Endothelial cell (in vitro differentiated cells): ENCODE measurements around the gene FAM168B. TPM values are rescaled to one million over a fixed set of nuclear protein-coding genes. Genes with fewer than 3 reads are reported as not detected.

Source experiments
- DNase-seq: peaks from one replicate; pipeline ENCODE4 v3.0.0; 2021; ENCODE audit warnings: low spot score
- H3K27ac Mint-ChIP-seq: one replicate; pipeline ENCODE4 v1.8.0; 2021; ENCODE audit warnings: mixed read lengths, inconsistent platforms; ENCODE audit not compliant: unreplicated experiment
- H3K27me3 Mint-ChIP-seq: one replicate; pipeline ENCODE4 v1.8.0; 2021; ENCODE audit warnings: mild to moderate bottlenecking, moderate library complexity, mixed read lengths, inconsistent platforms; ENCODE audit not compliant: unreplicated experiment
- H3K36me3 Mint-ChIP-seq: one replicate; pipeline ENCODE4 v1.8.0; 2021; ENCODE audit warnings: mild to moderate bottlenecking, low read depth, mixed read lengths, inconsistent platforms; ENCODE audit not compliant: unreplicated experiment
- H3K4me1 Mint-ChIP-seq: one replicate; pipeline ENCODE4 v1.8.0; 2021; ENCODE audit warnings: mild to moderate bottlenecking, mixed read lengths, inconsistent platforms; ENCODE audit not compliant: unreplicated experiment
- H3K4me3 Mint-ChIP-seq: one replicate; pipeline ENCODE4 v1.8.0; 2021; ENCODE audit warnings: mild to moderate bottlenecking, mixed read lengths, inconsistent platforms; ENCODE audit not compliant: unreplicated experiment
- H3K9me3 Mint-ChIP-seq: one replicate; pipeline ENCODE4 v1.8.0; 2021; ENCODE audit warnings: mixed read lengths, inconsistent platforms; ENCODE audit not compliant: unreplicated experiment
- total RNA-seq: library from RNA; stranded (reverse); fragmentation: NEBNext Ultra II Directional; extraction: Animal tissue kit (Norgen Biotek cat#: 25700); gene quantifications from one replicate; pipeline ENCODE4 v1.2.1, GENCODE V29; 2021; ENCODE audit not compliant: unreplicated experiment
- TF ChIP-seq, protein P1 (sequence below): fragments of 200-600 bp; sonication (generic); IDR thresholded peaks from one replicate; pipeline ENCODE4 v1.5.0; 2021; ENCODE audit warnings: antibody characterized with exemption; ENCODE audit not compliant: unreplicated experiment

The FAM168B gene
- total RNA-seq, 1 donor from 2014 or later: 72.0 TPM

- H3K36me3 Mint-ChIP-seq: peaks cover 3% of the 10 kb centered on the region
These were observed 55.6 kb downstream of the FAM168B start for GRCh38 chr2:131037398-131038257.

DNA sequence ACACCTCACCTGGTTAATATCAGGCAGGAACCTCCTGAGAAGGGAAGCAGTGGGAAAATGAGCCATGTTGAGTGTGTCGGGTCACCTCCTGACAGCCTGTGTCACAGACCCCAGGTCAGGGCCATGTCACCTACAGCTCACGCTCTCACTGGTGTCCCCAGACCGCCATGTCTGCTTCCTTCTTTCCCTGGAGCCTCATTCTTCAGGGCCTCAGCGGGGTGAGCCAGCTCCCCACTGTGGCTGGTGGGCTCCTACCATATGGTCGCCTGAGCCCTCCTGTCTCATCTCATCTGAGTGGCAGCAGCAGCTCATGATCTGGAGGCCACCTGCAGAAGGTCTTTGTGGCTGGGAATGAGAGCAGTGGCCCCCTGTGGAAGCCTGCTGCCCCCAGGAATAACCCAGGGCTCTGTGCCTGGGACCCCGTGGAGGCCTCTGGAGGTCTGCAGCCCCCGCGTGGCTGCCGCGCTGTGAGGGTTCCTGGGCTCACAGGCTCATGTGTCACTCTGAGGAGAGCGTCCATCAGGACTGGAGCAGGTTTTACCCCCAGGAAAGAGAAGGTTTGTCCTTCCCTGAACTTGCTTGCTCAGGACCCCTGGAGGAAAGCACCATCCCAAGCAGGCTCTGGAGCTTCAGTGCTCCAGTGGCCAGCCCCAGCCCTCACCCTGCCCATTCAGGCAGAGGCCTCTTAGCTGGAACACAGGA lies 56.4 kb downstream of the FAM168B start:
- Mint-ChIP-seq H3K36me3 (peaks cover 3% of the 10 kb centered on the region), H3K27me3 (peaks cover 16% of the 10 kb centered on the region), H3K27ac (no peak overlapping the region), H3K4me1 (peaks cover 5% of the 10 kb centered on the region), H3K4me3 (no peak overlapping the region), H3K9me3 (no peaks in the 10 kb centered on the region)
- TF ChIP-seq, protein P1, sequence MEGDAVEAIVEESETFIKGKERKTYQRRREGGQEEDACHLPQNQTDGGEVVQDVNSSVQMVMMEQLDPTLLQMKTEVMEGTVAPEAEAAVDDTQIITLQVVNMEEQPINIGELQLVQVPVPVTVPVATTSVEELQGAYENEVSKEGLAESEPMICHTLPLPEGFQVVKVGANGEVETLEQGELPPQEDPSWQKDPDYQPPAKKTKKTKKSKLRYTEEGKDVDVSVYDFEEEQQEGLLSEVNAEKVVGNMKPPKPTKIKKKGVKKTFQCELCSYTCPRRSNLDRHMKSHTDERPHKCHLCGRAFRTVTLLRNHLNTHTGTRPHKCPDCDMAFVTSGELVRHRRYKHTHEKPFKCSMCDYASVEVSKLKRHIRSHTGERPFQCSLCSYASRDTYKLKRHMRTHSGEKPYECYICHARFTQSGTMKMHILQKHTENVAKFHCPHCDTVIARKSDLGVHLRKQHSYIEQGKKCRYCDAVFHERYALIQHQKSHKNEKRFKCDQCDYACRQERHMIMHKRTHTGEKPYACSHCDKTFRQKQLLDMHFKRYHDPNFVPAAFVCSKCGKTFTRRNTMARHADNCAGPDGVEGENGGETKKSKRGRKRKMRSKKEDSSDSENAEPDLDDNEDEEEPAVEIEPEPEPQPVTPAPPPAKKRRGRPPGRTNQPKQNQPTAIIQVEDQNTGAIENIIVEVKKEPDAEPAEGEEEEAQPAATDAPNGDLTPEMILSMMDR: no peak
- no peak for DNase-seq

More at GRCh38 chr2:131037398-131038257, 55.6 kb downstream of the FAM168B start:
- Mint-ChIP-seq H3K9me3 (no peaks in the 10 kb centered on the region), H3K27ac (no peak overlapping the region), H3K4me3 (no peak overlapping the region), H3K27me3 (peaks cover 14% of the 10 kb centered on the region), H3K4me1 (peaks cover 5% of the 10 kb centered on the region)
- DNase-seq: no peak
- TF ChIP-seq, protein P1: no peak

DNA sequence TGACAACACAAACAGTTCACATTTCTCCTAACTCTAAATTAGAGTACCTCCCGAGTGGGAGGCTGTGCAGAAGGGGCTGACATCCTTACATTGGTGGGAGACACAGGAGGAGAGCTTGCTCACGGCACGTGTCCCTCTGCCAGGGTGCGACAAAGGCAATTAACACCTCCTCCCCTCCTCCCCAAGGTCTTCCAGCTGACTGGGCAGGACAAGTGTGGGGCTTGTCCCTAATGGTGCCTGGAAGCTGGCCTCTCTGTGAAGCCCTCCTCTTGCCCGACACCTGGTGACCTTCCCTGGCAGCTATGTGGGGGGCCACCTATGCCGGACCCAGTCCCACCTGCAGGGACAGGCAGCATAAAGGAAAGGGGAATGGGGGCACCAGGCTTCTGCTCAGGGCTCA lies 57.0 kb downstream of the FAM168B start:
- peaks cover 16% of the 10 kb centered on the region for H3K27me3 Mint-ChIP-seq
- TF ChIP-seq, protein P1: no peak
- DNase-seq: no peak

DNA sequence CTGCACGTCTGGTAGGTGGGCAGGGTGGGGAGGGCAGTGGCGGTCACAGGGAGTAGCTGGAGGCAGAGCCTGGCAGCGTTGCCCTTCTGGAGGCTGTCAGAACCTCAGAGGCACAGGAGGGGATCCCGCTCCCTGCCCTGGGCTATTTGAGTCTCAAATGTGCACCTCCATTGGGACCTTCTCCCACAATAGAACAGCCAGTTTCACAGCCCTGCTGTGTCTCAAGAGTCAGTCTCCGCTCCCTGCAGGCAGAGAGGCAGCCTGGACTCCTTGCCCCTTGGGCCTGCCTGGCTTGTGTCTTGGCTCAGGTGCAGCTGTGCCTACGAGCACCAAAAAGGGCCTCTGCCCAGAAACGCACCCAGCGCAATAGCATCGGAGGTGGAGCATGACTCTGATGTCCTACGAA lies 57.4 kb downstream of the FAM168B start:
- Mint-ChIP-seq H3K36me3 (peaks cover 3% of the 10 kb centered on the region), H3K27me3 (peaks cover 16% of the 10 kb centered on the region), H3K9me3 (no peaks in the 10 kb centered on the region), H3K27ac (no peak overlapping the region), H3K4me3 (no peak overlapping the region), H3K4me1 (no peaks in the 10 kb centered on the region)
- TF ChIP-seq, protein P1: no peak
- no peak for DNase-seq

More for the DNA sequence above, 57.0 kb downstream of the FAM168B start:
- Mint-ChIP-seq H3K36me3 (peaks cover 3% of the 10 kb centered on the region), H3K4me3 (no peak overlapping the region), H3K4me1 (peaks cover 2% of the 10 kb centered on the region), H3K9me3 (no peaks in the 10 kb centered on the region), H3K27ac (no peak overlapping the region)
